ENCODE measurements around the gene RAD21L1. TPM values are rescaled to one million over a fixed set of nuclear protein-coding genes. Genes with fewer than 3 reads are reported as not detected.
A peak's percentile ranks its signal among the peaks of the same experiment; 100 is the strongest.

RAD21L1 gene
- total and polyA plus RNA-seq, 4 donors = 0.10 to 0.28 TPM; not detected in 2

- Histone ChIP-seq H3K36me3 (ENCODE audit: control insufficient read depth, insufficient read depth, low read length) (peaks cover 24% of the 10 kb centered on the region), H3K27ac (ENCODE audit: low read depth, low read length) (no peak overlapping the region), H3K27me3 (ENCODE audit: control insufficient read depth, insufficient read depth, low read length) (no peaks in the 10 kb centered on the region), H3K4me1 (ENCODE audit: control insufficient read depth, insufficient read depth, low read length) (peaks cover 28% of the 10 kb centered on the region), H3K4me3 (ENCODE audit: low read depth, low read length) (no peak overlapping the region), H3K9me3 (ENCODE audit: control insufficient read depth, insufficient read depth, low read length) (no peaks in the 10 kb centered on the region)
- no CpG with 5 or more reads among the region's 2 CpGs for WGBS (ENCODE audit: insufficient coverage)
- DNase-seq (ENCODE audit: low read depth in 4 of 6, low spot score in 6 of 6) = no peak
Measured at GRCh38 chr20:1275919-1276318, 50.1 kb downstream of the RAD21L1 start.

DNA sequence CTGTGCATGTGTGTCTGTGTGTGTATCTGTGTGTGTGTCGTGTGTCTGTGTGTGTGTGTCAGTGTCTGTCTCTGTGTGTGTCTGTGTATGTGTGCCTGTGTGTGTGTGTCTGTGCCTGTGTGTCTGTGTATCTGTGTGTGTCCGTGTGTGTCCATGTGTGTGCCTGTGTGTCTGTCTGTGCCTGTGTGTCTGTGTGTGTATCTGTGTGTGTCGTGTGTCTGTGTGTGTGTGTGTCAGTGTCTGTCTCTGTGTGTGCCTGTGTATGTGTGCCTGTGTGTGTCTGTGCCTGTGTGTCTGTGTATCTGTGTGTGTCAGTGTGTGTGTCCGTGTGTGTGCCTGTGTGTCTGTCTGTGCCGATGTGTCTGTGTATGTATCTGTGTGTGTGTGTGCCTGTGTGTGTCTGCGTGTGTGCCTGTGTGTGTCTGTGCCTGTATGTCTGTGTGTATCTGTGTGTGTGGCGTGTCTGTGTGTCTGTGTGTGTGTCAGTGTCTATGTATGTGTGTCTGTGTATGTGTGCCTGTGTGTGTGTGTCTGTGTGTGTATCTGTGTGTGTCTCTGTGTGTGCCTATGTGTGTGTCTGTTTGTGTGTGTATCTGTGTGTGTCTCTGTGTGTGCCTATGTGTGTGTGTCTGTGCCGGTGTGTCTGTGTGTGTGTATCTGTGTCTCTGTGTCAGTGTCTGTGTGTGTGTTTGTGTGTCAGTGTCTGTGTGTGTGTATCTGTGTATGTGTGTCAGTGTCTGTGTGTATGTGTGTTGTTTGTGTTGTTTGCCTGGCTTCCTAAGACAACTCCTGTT lies 51.9 kb downstream of the RAD21L1 start:
- no peak overlapping the region for H3K27ac ChIP-seq (ENCODE audit: low read depth, low read length)
- H3K4me3 ChIP-seq (ENCODE audit: low read depth, low read length) = no peak overlapping the region
- peaks cover 26% of the 10 kb centered on the region for H3K36me3 ChIP-seq (ENCODE audit: control insufficient read depth, insufficient read depth, low read length)
- WGBS (ENCODE audit: insufficient coverage) = 97% methylated on average over 8 of the region's 8 CpGs
- H3K9me3 ChIP-seq (ENCODE audit: control insufficient read depth, insufficient read depth, low read length) = no peaks in the 10 kb centered on the region
- H3K4me1 ChIP-seq (ENCODE audit: control insufficient read depth, insufficient read depth, low read length) = peaks cover 23% of the 10 kb centered on the region
- H3K27me3 ChIP-seq (ENCODE audit: control insufficient read depth, insufficient read depth, low read length) = no peaks in the 10 kb centered on the region
- no peak for DNase-seq (ENCODE audit: low read depth in 4 of 6, low spot score in 6 of 6)

DNA sequence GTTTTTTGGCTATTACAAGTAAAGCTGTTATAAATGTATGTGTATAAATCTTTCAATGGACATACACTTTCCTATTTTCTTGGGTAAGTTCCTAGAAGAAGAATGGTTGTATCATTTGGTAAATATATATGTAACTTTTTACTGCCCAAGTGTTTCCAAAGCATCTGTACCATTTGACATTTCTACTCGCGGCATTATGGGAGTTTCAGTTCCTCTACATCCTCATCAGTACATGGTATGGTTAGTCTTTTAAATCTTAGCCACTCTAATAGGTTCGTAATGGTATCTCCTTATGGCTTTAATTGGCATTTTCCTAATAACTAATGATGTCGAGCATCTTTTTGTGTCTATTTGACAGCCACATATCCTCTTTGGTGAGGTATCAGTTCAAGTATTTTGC lies 53.1 kb downstream of the RAD21L1 start:
- Histone ChIP-seq H3K9me3 (ENCODE audit: control insufficient read depth, insufficient read depth, low read length) (no peaks in the 10 kb centered on the region), H3K4me3 (ENCODE audit: low read depth, low read length) (no peak overlapping the region), H3K36me3 (ENCODE audit: control insufficient read depth, insufficient read depth, low read length) (peaks cover 24% of the 10 kb centered on the region), H3K27ac (ENCODE audit: low read depth, low read length) (no peak overlapping the region), H3K4me1 (ENCODE audit: control insufficient read depth, insufficient read depth, low read length) (peaks cover 23% of the 10 kb centered on the region), H3K27me3 (ENCODE audit: control insufficient read depth, insufficient read depth, low read length) (no peaks in the 10 kb centered on the region)
- no peak for DNase-seq (ENCODE audit: low read depth in 4 of 6, low spot score in 6 of 6)
- WGBS (ENCODE audit: insufficient coverage) = no CpG with 5 or more reads among the region's 4 CpGs

- Histone ChIP-seq H3K27ac (ENCODE audit: low read depth, low read length) (no peak overlapping the region), H3K36me3 (ENCODE audit: control insufficient read depth, insufficient read depth, low read length) (peaks cover 24% of the 10 kb centered on the region), H3K4me3 (ENCODE audit: low read depth, low read length) (no peak overlapping the region), H3K4me1 (ENCODE audit: control insufficient read depth, insufficient read depth, low read length) (peaks cover 14% of the 10 kb centered on the region), H3K27me3 (ENCODE audit: control insufficient read depth, insufficient read depth, low read length) (no peaks in the 10 kb centered on the region), H3K9me3 (ENCODE audit: control insufficient read depth, insufficient read depth, low read length) (no peaks in the 10 kb centered on the region)
- 80% methylated on average over 4 of the region's 6 CpGs for WGBS (ENCODE audit: insufficient coverage)
- no peak for DNase-seq (ENCODE audit: low read depth in 4 of 6, low spot score in 6 of 6)
Measured at GRCh38 chr20:1280195-1281102, 54.6 kb downstream of the RAD21L1 start.

- Histone ChIP-seq H3K27ac (ENCODE audit: low read depth, low read length) (no peak overlapping the region), H3K9me3 (ENCODE audit: control insufficient read depth, insufficient read depth, low read length) (no peaks in the 10 kb centered on the region), H3K4me1 (ENCODE audit: control insufficient read depth, insufficient read depth, low read length) (peaks cover 13% of the 10 kb centered on the region), H3K27me3 (ENCODE audit: control insufficient read depth, insufficient read depth, low read length) (no peaks in the 10 kb centered on the region), H3K4me3 (ENCODE audit: low read depth, low read length) (no peak overlapping the region), H3K36me3 (ENCODE audit: control insufficient read depth, insufficient read depth, low read length) (peaks cover 18% of the 10 kb centered on the region)
- peak in 1 of 6 donors; percentile 46 for DNase-seq (ENCODE audit: low read depth in 4 of 6, low spot score in 6 of 6)
- WGBS (ENCODE audit: insufficient coverage) = 77% methylated on average over 5 of the region's 7 CpGs
Measured at GRCh38 chr20:1281279-1282057, 55.6 kb downstream of the RAD21L1 start.

DNA sequence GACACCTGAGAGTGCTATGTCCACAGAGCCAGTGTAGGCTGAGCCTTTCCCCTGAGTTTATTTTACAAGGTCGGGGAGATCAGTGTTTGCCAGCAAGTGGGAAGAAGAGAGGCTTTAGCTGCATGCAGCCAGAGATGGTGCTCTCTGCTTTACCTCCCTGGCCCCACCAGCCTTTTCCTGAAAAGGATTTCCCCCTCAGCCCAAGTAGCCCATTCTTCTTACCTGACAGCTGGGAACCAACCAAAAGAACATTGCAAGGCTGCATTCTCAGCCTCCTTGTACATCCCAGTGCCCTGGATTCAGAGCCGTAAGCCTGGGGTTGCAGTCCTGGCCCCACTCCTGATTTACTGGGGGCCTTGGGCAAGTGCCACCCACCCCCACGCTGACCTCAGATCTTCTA lies 57.1 kb downstream of the RAD21L1 start:
- no peaks in the 10 kb centered on the region for H3K27me3 ChIP-seq (ENCODE audit: control insufficient read depth, insufficient read depth, low read length)
- H3K4me3 ChIP-seq (ENCODE audit: low read depth, low read length) = no peak overlapping the region
- peaks cover 16% of the 10 kb centered on the region for H3K36me3 ChIP-seq (ENCODE audit: control insufficient read depth, insufficient read depth, low read length)
- H3K4me1 ChIP-seq (ENCODE audit: control insufficient read depth, insufficient read depth, low read length) = peaks cover 22% of the 10 kb centered on the region
- DNase-seq (ENCODE audit: low read depth in 4 of 6, low spot score in 6 of 6) = no peak
- H3K27ac ChIP-seq (ENCODE audit: low read depth, low read length) = no peak overlapping the region
- WGBS (ENCODE audit: insufficient coverage) = 51% methylated on average over 3 of the region's 3 CpGs
- no peaks in the 10 kb centered on the region for H3K9me3 ChIP-seq (ENCODE audit: control insufficient read depth, insufficient read depth, low read length)

GRCh38 chr20:1283522-1284510 lies 58.0 kb downstream of the RAD21L1 start:
- no peak overlapping the region for H3K27ac ChIP-seq (ENCODE audit: low read depth, low read length)
- H3K4me1 ChIP-seq (ENCODE audit: control insufficient read depth, insufficient read depth, low read length) = peaks cover 23% of the 10 kb centered on the region
- no peak overlapping the region for H3K4me3 ChIP-seq (ENCODE audit: low read depth, low read length)

DNA sequence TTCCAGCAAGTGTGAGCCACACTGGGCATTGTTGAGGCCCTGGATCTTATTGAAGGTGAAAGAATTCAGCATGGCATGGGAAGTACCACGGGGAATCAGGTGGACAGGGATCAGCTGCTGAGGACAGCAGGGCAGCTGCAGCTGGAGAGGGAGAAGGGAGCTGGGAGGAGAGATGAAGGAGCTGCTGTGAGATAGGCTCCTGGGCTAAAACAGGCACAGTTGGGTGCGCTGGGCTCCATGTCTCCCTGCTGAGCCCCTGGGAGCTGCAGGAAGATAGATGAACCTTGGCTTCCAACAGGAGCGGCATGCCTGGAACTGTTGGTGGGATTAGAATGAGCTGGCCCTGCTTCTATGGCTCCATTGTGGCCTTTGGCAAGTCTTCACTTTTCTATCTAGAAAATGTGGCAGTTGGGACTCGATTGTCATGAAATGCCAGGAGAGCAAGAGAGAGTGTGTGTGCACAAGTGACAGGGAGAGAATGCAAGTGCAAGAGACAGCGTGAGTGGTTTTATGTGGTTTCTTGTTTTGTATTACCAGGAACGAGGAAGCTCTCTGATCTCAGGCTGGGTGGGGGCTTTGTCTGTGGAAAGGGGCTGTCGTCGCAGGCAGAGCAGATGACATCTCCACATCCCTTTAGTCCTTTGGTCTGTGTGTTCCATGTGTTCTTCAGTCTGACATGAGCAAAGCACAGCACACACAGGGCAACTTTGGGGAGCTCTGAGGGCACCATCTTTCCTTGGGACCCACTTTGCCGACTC lies 60.6 kb downstream of the RAD21L1 start:
- peak in 1 of 6 donors; percentile 68 for DNase-seq (ENCODE audit: low read depth in 4 of 6, low spot score in 6 of 6)
- Histone ChIP-seq H3K9me3 (ENCODE audit: control insufficient read depth, insufficient read depth, low read length) (no peaks in the 10 kb centered on the region), H3K27me3 (ENCODE audit: control insufficient read depth, insufficient read depth, low read length) (no peaks in the 10 kb centered on the region), H3K4me1 (ENCODE audit: control insufficient read depth, insufficient read depth, low read length) (peaks cover 28% of the 10 kb centered on the region), H3K36me3 (ENCODE audit: control insufficient read depth, insufficient read depth, low read length) (peaks cover 15% of the 10 kb centered on the region), H3K4me3 (ENCODE audit: low read depth, low read length) (no peak overlapping the region), H3K27ac (ENCODE audit: low read depth, low read length) (no peak overlapping the region)
- 44% methylated on average over 9 of the region's 9 CpGs for WGBS (ENCODE audit: insufficient coverage)

More at GRCh38 chr20:1283522-1284510, 58.0 kb downstream of the RAD21L1 start:
- DNase-seq (ENCODE audit: low read depth in 4 of 6, low spot score in 6 of 6) = peak in 1 of 6 donors; percentile 84
- H3K9me3 ChIP-seq (ENCODE audit: control insufficient read depth, insufficient read depth, low read length) = no peaks in the 10 kb centered on the region
- H3K36me3 ChIP-seq (ENCODE audit: control insufficient read depth, insufficient read depth, low read length) = peaks cover 21% of the 10 kb centered on the region
- 71% methylated on average over 8 of the region's 9 CpGs for WGBS (ENCODE audit: insufficient coverage)
- no peaks in the 10 kb centered on the region for H3K27me3 ChIP-seq (ENCODE audit: control insufficient read depth, insufficient read depth, low read length)
